Fibroblast of mammary gland (primary cell): ENCODE measurements around the gene OSBPL10.

Source experiments
- DNase-seq: peaks from one replicate; pipeline ENCODE4 v3.0.0-alpha.2; 2010; ENCODE audit warnings: low read depth
- H3K4me3 ChIP-seq: 2 replicates; pipeline ENCODE4 v1.5.1; 2011; ENCODE audit warnings: low read depth, mild to moderate bottlenecking, low read length, moderate library complexity; ENCODE audit not compliant: control insufficient read depth
- TF ChIP-seq, protein P1 (sequence below): conservative IDR thresholded peaks from 2 replicates; pipeline ENCODE4 v1.5.1; 2011; ENCODE audit warnings: low read depth, low read length, inconsistent platforms; ENCODE audit not compliant: control insufficient read depth, insufficient read depth

The OSBPL10 gene

DNA sequence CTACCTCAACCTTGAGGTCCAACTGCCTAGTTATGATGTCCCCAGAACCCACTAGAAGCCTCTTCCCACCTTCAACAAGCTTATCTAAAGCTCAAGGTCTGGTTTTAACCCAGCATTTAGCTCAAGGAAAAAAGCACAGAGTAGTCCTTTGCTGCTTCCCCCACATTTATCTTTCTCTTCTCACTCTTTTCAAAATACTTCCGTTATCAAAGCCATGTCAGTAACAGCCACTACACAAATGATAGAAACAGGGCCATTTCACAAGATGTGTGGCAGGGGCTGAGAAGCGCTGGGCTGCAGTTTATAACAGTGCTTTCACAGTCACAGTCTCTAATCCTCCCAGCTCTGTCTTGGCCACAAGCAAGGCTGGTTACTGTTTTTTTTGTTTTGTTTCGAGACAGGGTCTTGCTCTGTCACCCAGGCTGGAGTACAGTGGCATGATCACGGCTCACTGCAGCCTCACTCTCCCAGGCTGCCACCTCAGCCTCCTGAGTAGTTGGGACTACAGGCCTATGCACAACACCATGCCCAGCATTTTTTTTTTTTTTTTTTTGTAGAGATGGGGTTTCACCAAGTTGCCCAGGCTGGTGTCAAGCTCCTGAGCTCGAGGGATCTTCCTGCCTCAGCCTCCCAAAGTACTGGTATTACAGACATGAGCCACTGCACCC, 218.8 kb downstream of the OSBPL10 start:
- TF ChIP-seq, protein P1, sequence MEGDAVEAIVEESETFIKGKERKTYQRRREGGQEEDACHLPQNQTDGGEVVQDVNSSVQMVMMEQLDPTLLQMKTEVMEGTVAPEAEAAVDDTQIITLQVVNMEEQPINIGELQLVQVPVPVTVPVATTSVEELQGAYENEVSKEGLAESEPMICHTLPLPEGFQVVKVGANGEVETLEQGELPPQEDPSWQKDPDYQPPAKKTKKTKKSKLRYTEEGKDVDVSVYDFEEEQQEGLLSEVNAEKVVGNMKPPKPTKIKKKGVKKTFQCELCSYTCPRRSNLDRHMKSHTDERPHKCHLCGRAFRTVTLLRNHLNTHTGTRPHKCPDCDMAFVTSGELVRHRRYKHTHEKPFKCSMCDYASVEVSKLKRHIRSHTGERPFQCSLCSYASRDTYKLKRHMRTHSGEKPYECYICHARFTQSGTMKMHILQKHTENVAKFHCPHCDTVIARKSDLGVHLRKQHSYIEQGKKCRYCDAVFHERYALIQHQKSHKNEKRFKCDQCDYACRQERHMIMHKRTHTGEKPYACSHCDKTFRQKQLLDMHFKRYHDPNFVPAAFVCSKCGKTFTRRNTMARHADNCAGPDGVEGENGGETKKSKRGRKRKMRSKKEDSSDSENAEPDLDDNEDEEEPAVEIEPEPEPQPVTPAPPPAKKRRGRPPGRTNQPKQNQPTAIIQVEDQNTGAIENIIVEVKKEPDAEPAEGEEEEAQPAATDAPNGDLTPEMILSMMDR: no peak
- no peak overlapping the region for H3K4me3 ChIP-seq
- no peak for DNase-seq

DNA sequence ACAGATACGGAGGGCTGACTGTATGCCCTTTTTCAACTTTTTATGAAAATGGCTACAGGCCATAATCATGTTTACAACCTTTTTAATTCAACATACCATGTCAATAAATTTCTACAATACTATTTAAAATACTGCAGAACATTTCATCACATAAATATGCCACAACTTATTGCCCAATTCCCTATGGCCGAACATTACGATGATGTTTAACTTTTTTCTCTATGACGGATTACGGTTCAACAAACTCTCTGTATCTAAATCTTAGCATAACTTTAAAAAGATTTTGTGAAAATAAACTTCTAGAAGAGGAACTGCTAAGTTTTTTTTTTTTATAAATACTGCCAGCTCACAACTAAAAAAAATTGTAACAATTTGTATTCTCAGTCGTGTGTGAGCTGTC, 220.4 kb downstream of the OSBPL10 start:
- no peak for DNase-seq
- TF ChIP-seq, protein P1: no peak
- H3K4me3 ChIP-seq: no peak overlapping the region

DNA sequence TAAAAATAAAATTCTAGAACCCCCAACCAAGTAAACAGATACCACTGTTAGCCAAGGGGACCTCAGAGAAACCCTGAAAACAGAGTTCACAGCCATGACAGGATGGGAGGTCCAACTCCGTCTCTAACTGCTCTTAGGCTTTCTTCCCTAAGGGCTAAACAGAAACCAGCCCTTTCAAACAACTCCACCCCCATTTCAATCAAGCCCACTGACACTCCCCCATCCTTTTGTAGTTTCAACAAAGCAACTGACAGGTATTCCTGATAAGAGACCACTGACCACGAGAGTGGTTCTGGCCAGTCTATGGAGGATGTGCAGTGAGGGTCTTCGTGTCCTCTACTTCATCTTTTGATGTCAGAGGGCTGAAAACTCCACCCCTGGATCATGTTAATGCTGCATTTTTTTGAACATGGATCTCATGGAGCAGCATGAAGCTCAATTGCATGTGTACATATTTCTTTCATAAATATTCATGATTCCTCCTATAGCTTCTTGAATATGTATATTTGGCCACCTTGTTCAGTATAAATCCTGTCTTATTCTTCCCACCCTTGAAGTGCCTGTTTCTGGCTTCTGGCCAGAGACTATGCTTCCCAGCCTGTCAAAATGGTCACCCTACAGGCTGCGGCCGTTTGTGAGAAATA, 222.6 kb downstream of the OSBPL10 start:
- DNase-seq: no peak
- no peak overlapping the region for H3K4me3 ChIP-seq
- TF ChIP-seq, protein P1: no peak

- H3K4me3 ChIP-seq: no peak overlapping the region
- TF ChIP-seq, protein P1: no peak
- peak; percentile 18 for DNase-seq
Measured at GRCh38 chr3:31755926-31756658, 225.0 kb downstream of the OSBPL10 start.

GRCh38 chr3:31754575-31755278, 226.3 kb downstream of the OSBPL10 start:
- no peak overlapping the region for H3K4me3 ChIP-seq
- no peak for DNase-seq
- TF ChIP-seq, protein P1: no peak

DNA sequence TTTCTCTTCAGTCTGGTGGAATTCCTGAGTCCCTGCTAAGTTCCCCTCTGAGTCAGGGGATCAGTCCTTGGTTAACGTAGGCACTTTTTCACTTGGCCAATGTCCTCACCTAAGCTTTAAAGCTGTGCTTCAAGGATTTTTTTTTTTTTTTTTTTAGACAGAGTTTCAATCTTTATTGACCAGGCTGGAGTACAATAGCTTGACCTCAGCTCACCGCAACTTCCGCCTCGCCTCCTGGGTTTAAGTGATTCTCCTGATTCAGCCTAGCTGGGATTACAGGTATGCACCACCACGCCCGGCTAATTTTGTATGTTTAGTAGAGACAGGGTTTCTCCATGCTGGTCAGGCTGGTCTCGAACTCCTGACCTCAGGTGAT, 228.0 kb downstream of the OSBPL10 start:
- DNase-seq: no peak
- TF ChIP-seq, protein P1: no peak

More for the DNA sequence above, 228.0 kb downstream of the OSBPL10 start:
- no peak overlapping the region for H3K4me3 ChIP-seq
